ENCODE measurements around the gene COASY.
A peak's percentile ranks its signal among the peaks of the same experiment; 100 is the strongest.
"Not testable (repeated sequence)": the region's sequence is repeated elsewhere in the genome, so short reads cannot be mapped to it uniquely, and the experiment has no call there.

COASY gene

DNA sequence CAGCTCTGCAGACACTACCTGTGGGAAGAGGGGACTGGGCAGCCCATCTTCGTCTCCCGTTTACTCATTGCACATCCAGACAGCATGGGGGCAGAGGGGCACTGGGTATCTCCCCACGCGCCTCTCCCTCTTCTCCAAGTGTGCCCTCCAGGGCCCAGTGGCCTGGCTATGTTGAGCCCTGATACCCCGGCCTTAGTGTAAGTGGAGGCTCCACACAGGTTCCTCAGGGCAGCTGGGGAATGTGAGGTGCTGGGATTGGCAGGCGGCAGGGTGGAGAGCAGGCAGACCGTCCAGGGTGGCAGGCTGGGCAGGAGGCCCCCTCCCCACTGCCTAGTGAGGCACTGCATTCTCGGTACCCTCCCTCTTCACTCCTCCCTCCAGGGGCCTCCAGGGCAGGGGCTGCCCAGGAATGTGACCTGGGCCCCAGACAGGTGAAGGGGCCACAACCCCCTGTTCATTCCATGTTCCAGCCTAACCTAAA, 39.1 kb upstream of the COASY start:
- no peak overlapping the region for H3K4me3 Mint-ChIP-seq
- H3K9me3 Mint-ChIP-seq: no peaks in the 10 kb centered on the region
- H3K27me3 Mint-ChIP-seq: no peaks in the 10 kb centered on the region
- H3K27ac Mint-ChIP-seq: no peak overlapping the region
- H3K36me3 Mint-ChIP-seq: peaks cover 5% of the 10 kb centered on the region
- H3K4me1 Mint-ChIP-seq: peaks cover 5% of the 10 kb centered on the region

- H3K9me3 Mint-ChIP-seq: no peaks in the 10 kb centered on the region
- peaks cover 5% of the 10 kb centered on the region for H3K36me3 Mint-ChIP-seq
- no peaks in the 10 kb centered on the region for H3K27me3 Mint-ChIP-seq
- peak overlapping the region; percentile 74 for H3K27ac Mint-ChIP-seq
- no peak overlapping the region for H3K4me3 Mint-ChIP-seq
- H3K4me1 Mint-ChIP-seq: peaks cover 21% of the 10 kb centered on the region
Observed at GRCh38 chr17:42525221-42525620, 36.7 kb upstream of the COASY start.

- peaks cover 29% of the 10 kb centered on the region for H3K4me1 Mint-ChIP-seq
- no peak overlapping the region for H3K27ac Mint-ChIP-seq
- no peak overlapping the region for H3K4me3 Mint-ChIP-seq
- peaks cover 5% of the 10 kb centered on the region for H3K36me3 Mint-ChIP-seq
- no peaks in the 10 kb centered on the region for H3K9me3 Mint-ChIP-seq
- no peaks in the 10 kb centered on the region for H3K27me3 Mint-ChIP-seq
Observed at GRCh38 chr17:42526031-42526444, 35.9 kb upstream of the COASY start.

DNA sequence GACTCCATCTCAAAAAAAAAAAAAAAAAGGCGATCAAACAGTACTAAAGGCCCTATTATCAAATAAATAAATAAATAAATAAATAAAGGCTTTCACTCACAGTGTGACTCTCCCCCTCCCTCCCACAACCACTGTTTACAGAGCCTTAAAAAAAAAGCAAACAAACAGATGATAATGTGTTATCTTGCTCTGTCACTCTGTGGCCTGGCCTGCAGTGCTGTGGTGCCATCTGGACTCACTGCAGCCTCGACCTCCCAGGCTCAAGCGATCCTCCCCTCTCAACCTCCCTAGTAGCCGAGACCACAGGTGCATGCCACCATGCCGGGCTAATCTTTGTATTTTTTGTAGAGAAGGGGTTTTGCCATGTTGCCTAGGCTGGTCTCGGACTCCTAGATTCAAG, 34.0 kb upstream of the COASY start:
- Mint-ChIP-seq H3K4me1 (peaks cover 38% of the 10 kb centered on the region), H3K27ac (no peak overlapping the region), H3K27me3 (no peaks in the 10 kb centered on the region), H3K4me3 (no peak overlapping the region), H3K9me3 (no peaks in the 10 kb centered on the region), H3K36me3 (no peaks in the 10 kb centered on the region)

DNA sequence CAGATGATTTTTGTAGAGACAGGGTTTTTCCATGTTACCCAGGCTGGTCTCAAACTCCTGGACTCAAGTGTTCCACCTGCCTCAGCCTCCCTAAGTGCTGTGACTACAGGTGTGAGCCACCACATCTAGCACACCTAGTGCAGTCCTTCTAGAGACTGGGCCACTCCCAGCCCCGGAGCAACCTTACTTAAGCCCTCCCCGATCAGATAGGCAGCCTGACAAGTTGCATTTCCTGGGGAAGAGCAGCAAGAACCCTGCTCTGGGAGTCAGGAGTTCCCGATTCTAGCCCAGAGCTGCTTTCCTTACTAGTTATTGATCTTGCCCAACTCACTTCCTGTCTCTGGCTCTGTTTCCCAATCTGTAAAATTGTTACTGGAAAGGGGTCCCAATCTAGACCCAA, 32.9 kb upstream of the COASY start:
- no peaks in the 10 kb centered on the region for H3K9me3 Mint-ChIP-seq
- no peak overlapping the region for H3K4me3 Mint-ChIP-seq
- peaks cover 41% of the 10 kb centered on the region for H3K4me1 Mint-ChIP-seq
- H3K27me3 Mint-ChIP-seq: no peaks in the 10 kb centered on the region
- no peaks in the 10 kb centered on the region for H3K36me3 Mint-ChIP-seq
- peak overlapping the region; percentile 23 for H3K27ac Mint-ChIP-seq

GRCh38 chr17:42530952-42531454, 30.9 kb upstream of the COASY start:
- H3K4me3 Mint-ChIP-seq: peak overlapping the region; percentile 52
- no peaks in the 10 kb centered on the region for H3K9me3 Mint-ChIP-seq
- peaks cover 49% of the 10 kb centered on the region for H3K4me1 Mint-ChIP-seq
- no peaks in the 10 kb centered on the region for H3K36me3 Mint-ChIP-seq
- H3K27me3 Mint-ChIP-seq: no peaks in the 10 kb centered on the region
- no peak overlapping the region for H3K27ac Mint-ChIP-seq

GRCh38 chr17:42531455-42532354, 30.2 kb upstream of the COASY start:
- Mint-ChIP-seq H3K4me3 (peak overlapping the region; percentile 86), H3K27ac (peak overlapping the region; percentile 18), H3K36me3 (no peaks in the 10 kb centered on the region), H3K9me3 (no peaks in the 10 kb centered on the region), H3K27me3 (no peaks in the 10 kb centered on the region), H3K4me1 (peaks cover 51% of the 10 kb centered on the region)

DNA sequence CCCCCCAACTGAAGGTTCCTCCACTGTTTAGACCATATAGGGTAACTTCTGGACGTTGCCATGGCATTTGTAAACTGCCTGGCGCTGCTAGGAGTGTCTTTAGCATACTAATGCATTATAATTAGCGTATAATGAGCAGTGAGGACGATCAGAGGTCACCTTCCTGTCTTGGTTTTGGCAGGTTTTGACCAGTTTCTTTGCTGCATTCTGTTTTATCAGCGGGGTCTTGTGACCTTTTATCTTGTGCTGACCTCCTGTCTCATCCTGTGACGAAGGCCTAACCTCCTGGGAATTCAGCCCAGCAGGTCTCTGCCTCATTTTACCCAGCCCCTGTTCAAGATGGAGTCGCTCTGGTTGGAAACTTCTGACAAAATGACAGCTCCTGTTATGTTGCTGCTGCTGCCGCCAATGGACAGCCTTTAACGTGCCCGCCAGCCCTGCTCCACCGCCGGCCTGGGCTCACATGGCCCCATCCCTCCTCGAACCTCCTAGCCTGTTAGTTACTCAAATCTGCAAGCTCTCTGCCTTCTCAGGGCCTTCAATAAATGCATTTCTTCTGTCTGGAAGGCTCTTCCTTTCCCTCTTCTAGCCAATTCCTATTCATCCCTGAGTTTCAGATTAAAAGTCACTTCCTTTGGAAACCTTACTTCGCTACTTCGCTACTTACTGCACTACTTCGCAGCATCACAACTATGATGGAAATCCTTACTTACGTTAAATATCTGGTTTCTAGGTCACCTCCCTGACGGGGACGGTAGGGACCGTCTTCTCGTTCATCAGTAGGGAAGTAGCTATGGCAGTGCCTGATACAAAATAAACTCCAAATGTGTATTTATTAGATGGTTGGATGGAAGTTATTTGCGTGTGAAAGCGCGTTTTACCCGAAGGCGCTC, 26.5 kb upstream of the COASY start:
- Mint-ChIP-seq H3K36me3 (peaks cover 3% of the 10 kb centered on the region), H3K27ac (peak overlapping the region; percentile 79), H3K9me3 (no peaks in the 10 kb centered on the region), H3K4me3 (peak overlapping the region; percentile 88), H3K4me1 (peaks cover 45% of the 10 kb centered on the region), H3K27me3 (no peaks in the 10 kb centered on the region)

GRCh38 chr17:42536048-42536371, 25.9 kb upstream of the COASY start, which contains the start of gene NAGLU:
NAGLU (plus strand) TSS chr17:42536241; CDS start chr17:42536273, 32 bp downstream.
- Mint-ChIP-seq H3K9me3 (no peaks in the 10 kb centered on the region), H3K4me3 (peak within 1 kb of the TSS; percentile 88), H3K27ac (peak within 1 kb of the TSS; percentile 81), H3K4me1 (peaks cover 45% of the 10 kb centered on the region), H3K27me3 (no peaks in the 10 kb centered on the region), H3K36me3 (peaks cover 3% of the 10 kb centered on the region)

- Mint-ChIP-seq H3K9me3 (no peaks in the 10 kb centered on the region), H3K4me3 (peak overlapping the region; percentile 87), H3K27ac (peak overlapping the region; percentile 81), H3K4me1 (peaks cover 45% of the 10 kb centered on the region), H3K36me3 (peaks cover 3% of the 10 kb centered on the region), H3K27me3 (no peaks in the 10 kb centered on the region)
Observed at GRCh38 chr17:42536372-42537155, 25.4 kb upstream of the COASY start.

DNA sequence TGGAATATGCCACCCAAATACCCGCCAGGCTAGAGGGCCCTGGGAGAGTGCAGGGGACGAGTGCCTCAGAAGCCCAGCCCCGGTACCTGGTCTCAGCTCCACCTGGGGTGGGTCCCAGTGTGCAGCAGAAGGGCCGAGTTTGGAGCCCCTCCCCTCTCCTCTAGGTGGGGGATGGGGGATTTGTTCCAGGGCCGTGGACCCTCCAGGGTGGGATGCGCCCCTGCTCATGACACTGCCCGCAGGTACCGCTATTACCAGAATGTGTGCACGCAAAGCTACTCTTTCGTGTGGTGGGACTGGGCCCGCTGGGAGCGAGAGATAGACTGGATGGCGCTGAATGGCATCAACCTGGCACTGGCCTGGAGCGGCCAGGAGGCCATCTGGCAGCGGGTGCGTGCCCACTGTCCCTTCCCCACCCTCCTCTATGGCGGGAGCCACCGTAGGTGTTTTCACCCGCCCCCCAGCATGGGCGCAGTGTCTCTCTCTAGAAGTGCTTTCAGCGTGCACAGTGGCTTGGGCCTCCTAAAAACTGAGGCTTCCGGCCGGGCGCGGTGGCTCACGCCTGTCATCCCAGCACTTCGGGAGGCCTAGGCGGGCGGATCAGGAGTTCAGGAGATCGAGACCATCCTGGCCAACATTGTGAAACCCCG, 24.7 kb upstream of the COASY start:
- peaks cover 3% of the 10 kb centered on the region for H3K36me3 Mint-ChIP-seq
- H3K4me3 Mint-ChIP-seq: peak overlapping the region; percentile 87
- peaks cover 43% of the 10 kb centered on the region for H3K4me1 Mint-ChIP-seq
- H3K9me3 Mint-ChIP-seq: no peaks in the 10 kb centered on the region
- no peaks in the 10 kb centered on the region for H3K27me3 Mint-ChIP-seq
- no peak overlapping the region for H3K27ac Mint-ChIP-seq

DNA sequence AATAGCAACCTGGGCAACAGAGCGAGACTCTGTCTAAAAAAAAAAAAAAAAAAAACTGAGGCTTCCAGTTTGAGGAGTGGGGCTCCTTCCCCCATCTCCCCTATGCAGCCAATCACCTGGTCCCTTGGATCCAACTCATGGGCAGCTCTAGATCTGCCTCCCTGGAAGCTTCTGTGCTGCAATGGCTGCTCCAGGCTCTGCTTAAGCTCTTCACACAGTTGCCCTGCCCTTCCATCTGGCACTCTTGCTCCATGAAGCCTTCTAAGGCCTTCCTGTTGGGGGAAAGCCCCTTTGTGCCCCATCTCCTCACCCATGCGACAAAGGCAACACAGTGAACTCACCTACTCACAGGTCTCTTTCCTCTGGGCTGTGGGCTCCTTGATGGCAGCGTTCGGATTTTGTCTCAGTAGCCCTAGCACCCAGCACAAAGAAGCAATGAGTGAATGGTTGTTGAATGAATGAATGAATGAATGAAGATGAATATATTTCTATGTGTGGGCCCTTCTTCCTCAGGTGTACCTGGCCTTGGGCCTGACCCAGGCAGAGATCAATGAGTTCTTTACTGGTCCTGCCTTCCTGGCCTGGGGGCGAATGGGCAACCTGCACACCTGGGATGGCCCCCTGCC, 24.0 kb upstream of the COASY start:
- Mint-ChIP-seq H3K27ac (no peak overlapping the region), H3K4me3 (peak overlapping the region; percentile 72), H3K4me1 (peaks cover 43% of the 10 kb centered on the region), H3K27me3 (no peaks in the 10 kb centered on the region), H3K36me3 (peaks cover 3% of the 10 kb centered on the region), H3K9me3 (no peaks in the 10 kb centered on the region)

DNA sequence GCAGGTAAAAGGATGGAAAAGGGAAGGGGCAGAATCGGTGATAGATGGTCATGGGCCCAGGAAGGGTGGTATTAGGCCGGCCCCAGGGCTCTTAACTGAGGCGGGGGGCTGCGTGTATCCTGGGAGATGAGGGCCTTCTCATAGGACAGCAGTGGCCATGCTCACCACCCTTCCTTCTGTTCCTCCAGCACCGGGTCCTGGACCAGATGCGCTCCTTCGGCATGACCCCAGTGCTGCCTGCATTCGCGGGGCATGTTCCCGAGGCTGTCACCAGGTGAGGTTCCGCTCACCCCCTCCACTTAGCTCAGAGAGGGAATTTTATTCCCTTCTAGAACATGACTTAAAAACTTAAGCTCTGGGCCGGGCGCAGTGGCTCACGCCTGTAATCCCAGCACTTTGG, 23.5 kb upstream of the COASY start:
- Mint-ChIP-seq H3K4me1 (peaks cover 41% of the 10 kb centered on the region), H3K27ac (no peak overlapping the region), H3K9me3 (no peaks in the 10 kb centered on the region), H3K27me3 (no peaks in the 10 kb centered on the region), H3K36me3 (peaks cover 3% of the 10 kb centered on the region), H3K4me3 (no peak overlapping the region)

DNA sequence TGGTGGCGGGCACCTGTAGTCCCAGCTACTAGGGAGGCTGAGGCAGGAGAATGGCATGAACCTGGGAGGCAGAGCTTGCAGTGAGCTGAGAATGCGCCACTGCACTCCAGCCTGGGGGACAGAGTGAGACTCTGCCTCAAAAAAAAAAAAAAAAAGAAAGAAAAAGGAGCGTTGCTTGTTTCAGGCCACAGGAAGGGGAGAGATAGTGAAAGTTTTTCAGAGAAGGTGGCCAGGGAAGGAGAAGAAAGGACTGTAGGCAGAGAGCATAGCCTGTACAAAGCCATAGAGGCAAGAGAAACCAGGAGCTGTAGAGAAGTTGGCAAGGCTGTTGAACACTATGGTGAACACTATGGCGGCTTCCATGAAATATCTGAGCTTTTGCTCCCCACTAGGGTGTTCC, 21.4 kb upstream of the COASY start:
- H3K27me3 Mint-ChIP-seq, H3K9me3 Mint-ChIP-seq, H3K36me3 Mint-ChIP-seq, H3K4me3 Mint-ChIP-seq, H3K27ac Mint-ChIP-seq: not testable (repeated sequence)
- peaks cover 35% of the 10 kb centered on the region for H3K4me1 Mint-ChIP-seq
